ENCODE measurements around the gene RNF10.
"Not testable (repeated sequence)": the region's sequence is repeated elsewhere in the genome, so short reads cannot be mapped to it uniquely, and the experiment has no call there.

Gene RNF10

DNA sequence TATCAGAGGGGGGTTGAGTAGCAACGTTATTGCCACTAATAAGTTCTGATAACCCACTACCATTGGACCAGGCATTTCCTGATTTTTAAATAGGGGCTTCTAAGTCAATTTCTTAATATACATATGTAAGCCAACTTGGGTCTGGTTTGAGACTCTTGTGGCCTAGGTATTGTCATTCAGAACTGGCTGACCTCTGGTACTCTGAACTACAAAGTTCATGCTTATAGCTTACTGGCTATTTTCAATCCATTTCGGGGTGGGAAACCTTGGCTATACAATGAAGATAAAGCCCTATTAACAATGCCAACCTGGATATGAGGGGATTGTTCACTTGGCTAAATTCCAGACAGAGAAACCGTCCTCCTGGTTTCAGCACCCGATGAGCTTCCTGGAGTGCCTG, 29.6 kb upstream of the RNF10 start:
- Histone ChIP-seq H3K36me3 (ENCODE audit: control insufficient read depth, low read length) (peaks cover 36% of the 10 kb centered on the region), H3K4me3 (ENCODE audit: low read length) (no peak overlapping the region), H3K4me2 (ENCODE audit: low read length) (no peak overlapping the region), H3K4me1 (ENCODE audit: control insufficient read depth, low read length) (no peaks in the 10 kb centered on the region), H3K9me3 (ENCODE audit: control insufficient read depth, insufficient read depth, low read length) (no peaks in the 10 kb centered on the region), H3K27ac (ENCODE audit: low read depth, low read length) (no peak overlapping the region), H3F3A (ENCODE audit: control insufficient read depth, insufficient read depth) (peaks cover 17% of the 10 kb centered on the region), H3K79me2 (ENCODE audit: control insufficient read depth, low read length) (no peaks in the 10 kb centered on the region), H4K20me1 (ENCODE audit: control insufficient read depth, insufficient read depth, low read depth, low read length) (no peaks in the 10 kb centered on the region), H3K9me2 (replicated peaks; ENCODE audit: control insufficient read depth, low read length) (no peaks in the 10 kb centered on the region), H3K27me3 (ENCODE audit: control insufficient read depth, low read length) (no peaks in the 10 kb centered on the region)
- TF ChIP-seq EZH2phosphoT487 (IDR thresholded peaks at IDR 0.05; ENCODE audit: borderline replicate concordance, low read length) = no peak
- TF ChIP-seq, protein P1, sequence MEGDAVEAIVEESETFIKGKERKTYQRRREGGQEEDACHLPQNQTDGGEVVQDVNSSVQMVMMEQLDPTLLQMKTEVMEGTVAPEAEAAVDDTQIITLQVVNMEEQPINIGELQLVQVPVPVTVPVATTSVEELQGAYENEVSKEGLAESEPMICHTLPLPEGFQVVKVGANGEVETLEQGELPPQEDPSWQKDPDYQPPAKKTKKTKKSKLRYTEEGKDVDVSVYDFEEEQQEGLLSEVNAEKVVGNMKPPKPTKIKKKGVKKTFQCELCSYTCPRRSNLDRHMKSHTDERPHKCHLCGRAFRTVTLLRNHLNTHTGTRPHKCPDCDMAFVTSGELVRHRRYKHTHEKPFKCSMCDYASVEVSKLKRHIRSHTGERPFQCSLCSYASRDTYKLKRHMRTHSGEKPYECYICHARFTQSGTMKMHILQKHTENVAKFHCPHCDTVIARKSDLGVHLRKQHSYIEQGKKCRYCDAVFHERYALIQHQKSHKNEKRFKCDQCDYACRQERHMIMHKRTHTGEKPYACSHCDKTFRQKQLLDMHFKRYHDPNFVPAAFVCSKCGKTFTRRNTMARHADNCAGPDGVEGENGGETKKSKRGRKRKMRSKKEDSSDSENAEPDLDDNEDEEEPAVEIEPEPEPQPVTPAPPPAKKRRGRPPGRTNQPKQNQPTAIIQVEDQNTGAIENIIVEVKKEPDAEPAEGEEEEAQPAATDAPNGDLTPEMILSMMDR (IDR thresholded peaks at IDR 0.05; ENCODE audit: low read depth, low read length, poor library complexity, severe bottlenecking) = no peak

DNA sequence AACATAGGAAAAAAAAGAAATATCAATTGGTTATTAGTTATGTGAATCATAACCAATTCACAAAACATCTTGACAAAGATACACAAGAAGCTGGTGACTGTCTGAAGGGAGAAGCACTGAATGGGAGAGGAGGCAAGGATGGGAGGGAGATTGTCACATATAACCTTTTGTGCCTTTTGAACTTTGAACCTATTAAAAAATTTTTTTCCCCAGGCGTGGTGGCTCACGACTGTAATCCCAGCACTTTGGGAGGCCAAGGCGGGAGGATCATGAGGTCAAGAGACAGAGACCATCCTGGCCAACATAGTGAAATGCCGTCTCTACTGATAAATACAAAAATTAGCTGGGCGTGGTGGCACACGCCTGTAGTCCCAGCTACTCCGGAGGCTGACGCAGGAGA, 25.6 kb upstream of the RNF10 start:
- Histone ChIP-seq H3K79me2 (ENCODE audit: control insufficient read depth, low read length) (no peaks in the 10 kb centered on the region), H3K36me3 (ENCODE audit: control insufficient read depth, low read length) (peaks cover 27% of the 10 kb centered on the region), H3K9me2 (replicated peaks; ENCODE audit: control insufficient read depth, low read length) (no peaks in the 10 kb centered on the region), H3K4me2 (ENCODE audit: low read length) (no peak overlapping the region), H3K27me3 (ENCODE audit: control insufficient read depth, low read length) (no peaks in the 10 kb centered on the region), H3K9me3 (ENCODE audit: control insufficient read depth, insufficient read depth, low read length) (no peaks in the 10 kb centered on the region), H3K4me1 (ENCODE audit: control insufficient read depth, low read length) (no peaks in the 10 kb centered on the region), H3F3A (ENCODE audit: control insufficient read depth, insufficient read depth) (0 out of 2 replicates have a peak, but pooled peaks cover 3% of the 10 kb centered on the region), H4K20me1 (ENCODE audit: control insufficient read depth, insufficient read depth, low read depth, low read length) (no peaks in the 10 kb centered on the region), H3K27ac (ENCODE audit: low read depth, low read length) (no peak overlapping the region), H3K4me3 (ENCODE audit: low read length) (no peak overlapping the region)
- TF ChIP-seq EZH2phosphoT487 (IDR thresholded peaks at IDR 0.05; ENCODE audit: borderline replicate concordance, low read length) = no peak
- TF ChIP-seq, protein P1 (IDR thresholded peaks at IDR 0.05; ENCODE audit: low read depth, low read length, poor library complexity, severe bottlenecking) = no peak

DNA sequence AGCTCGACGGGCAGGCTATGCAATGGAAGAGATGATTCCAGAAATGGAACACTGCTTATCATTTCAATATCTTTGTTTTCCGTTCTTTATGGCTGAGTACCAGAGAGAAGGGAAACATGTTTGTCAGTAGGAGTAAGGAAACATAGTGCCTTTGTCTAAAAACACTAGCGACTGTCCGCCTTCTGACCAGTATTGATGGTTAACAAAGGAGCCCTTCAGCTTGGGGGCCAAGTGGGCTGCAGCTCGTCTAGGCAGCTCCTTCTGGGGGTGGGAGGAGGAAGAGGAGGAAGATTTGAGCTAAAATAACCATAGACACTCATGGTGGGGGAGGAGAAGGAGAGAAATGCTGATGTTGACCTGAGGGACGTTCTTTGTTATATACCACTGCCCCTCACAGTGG, 20.2 kb upstream of the RNF10 start:
- Histone ChIP-seq H3K9me3 (ENCODE audit: control insufficient read depth, insufficient read depth, low read length) (no peaks in the 10 kb centered on the region), H3K27me3 (ENCODE audit: control insufficient read depth, low read length) (no peaks in the 10 kb centered on the region), H3K4me2 (ENCODE audit: low read length) (no peak overlapping the region), H3K4me1 (ENCODE audit: control insufficient read depth, low read length) (no peaks in the 10 kb centered on the region), H3K79me2 (ENCODE audit: control insufficient read depth, low read length) (no peaks in the 10 kb centered on the region), H3K27ac (ENCODE audit: low read depth, low read length) (no peak overlapping the region), H4K20me1 (ENCODE audit: control insufficient read depth, insufficient read depth, low read depth, low read length) (no peaks in the 10 kb centered on the region), H3F3A (ENCODE audit: control insufficient read depth, insufficient read depth) (no peaks in the 10 kb centered on the region), H3K4me3 (ENCODE audit: low read length) (no peak overlapping the region), H3K9me2 (replicated peaks; ENCODE audit: control insufficient read depth, low read length) (no peaks in the 10 kb centered on the region), H3K36me3 (ENCODE audit: control insufficient read depth, low read length) (peaks cover 29% of the 10 kb centered on the region)
- TF ChIP-seq EZH2phosphoT487 (IDR thresholded peaks at IDR 0.05; ENCODE audit: borderline replicate concordance, low read length) = no peak
- TF ChIP-seq, protein P1 (IDR thresholded peaks at IDR 0.05; ENCODE audit: low read depth, low read length, poor library complexity, severe bottlenecking) = no peak

DNA sequence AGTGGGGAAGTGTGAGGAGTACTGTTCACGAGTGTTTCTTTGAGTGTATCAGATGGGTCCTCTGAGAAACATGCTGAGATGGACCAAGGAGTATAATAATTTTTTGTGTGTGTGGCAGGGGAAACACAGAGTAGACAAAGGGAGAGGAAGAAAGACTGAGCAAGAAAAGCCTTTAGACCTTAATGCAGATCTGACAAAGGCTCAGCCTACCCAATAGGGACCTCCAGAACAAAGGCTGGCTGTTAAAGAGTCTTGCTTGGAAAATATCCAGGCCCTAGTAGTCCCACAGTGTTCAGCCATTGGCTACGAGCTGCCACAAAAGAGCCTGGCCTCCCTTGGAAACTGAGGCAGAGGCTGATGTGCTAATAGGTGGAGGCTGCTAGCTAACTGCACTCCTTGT, 18.7 kb upstream of the RNF10 start:
- no peaks in the 10 kb centered on the region for H3K4me1 ChIP-seq (ENCODE audit: control insufficient read depth, low read length)
- H3K79me2 ChIP-seq (ENCODE audit: control insufficient read depth, low read length) = no peaks in the 10 kb centered on the region
- no peaks in the 10 kb centered on the region for H3F3A ChIP-seq (ENCODE audit: control insufficient read depth, insufficient read depth)
- H3K27ac ChIP-seq (ENCODE audit: low read depth, low read length) = no peak overlapping the region
- no peaks in the 10 kb centered on the region for H3K9me2 ChIP-seq (replicated peaks; ENCODE audit: control insufficient read depth, low read length)
- H3K9me3 ChIP-seq (ENCODE audit: control insufficient read depth, insufficient read depth, low read length) = no peaks in the 10 kb centered on the region
- TF ChIP-seq, protein P1 (IDR thresholded peaks at IDR 0.05; ENCODE audit: low read depth, low read length, poor library complexity, severe bottlenecking) = no peak
- no peak for TF ChIP-seq EZH2phosphoT487 (IDR thresholded peaks at IDR 0.05; ENCODE audit: borderline replicate concordance, low read length)
- no peaks in the 10 kb centered on the region for H3K27me3 ChIP-seq (ENCODE audit: control insufficient read depth, low read length)
- peaks cover 25% of the 10 kb centered on the region for H3K36me3 ChIP-seq (ENCODE audit: control insufficient read depth, low read length)
- no peak overlapping the region for H3K4me3 ChIP-seq (ENCODE audit: low read length)
- H4K20me1 ChIP-seq (ENCODE audit: control insufficient read depth, insufficient read depth, low read depth, low read length) = no peaks in the 10 kb centered on the region
- no peak overlapping the region for H3K4me2 ChIP-seq (ENCODE audit: low read length)

DNA sequence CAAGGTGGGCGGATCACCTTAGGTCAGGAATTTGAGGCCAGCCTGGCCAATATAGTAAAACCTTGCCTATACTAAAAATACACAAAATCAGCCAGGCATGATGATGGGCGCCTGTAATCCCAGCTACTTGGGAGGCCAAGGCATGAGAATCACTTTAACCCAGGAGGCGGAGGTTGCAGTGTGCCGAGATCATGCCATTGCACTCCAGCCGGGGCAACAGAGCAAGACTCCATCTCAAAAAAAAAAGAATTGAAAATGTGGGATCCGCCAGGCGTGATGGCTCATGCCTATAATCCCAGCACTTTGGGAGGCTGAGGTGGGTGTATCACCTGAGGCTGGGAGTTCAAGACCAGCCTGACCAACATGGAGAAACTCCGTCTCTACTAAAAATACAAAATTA, 14.8 kb upstream of the RNF10 start:
- H3K27me3 ChIP-seq (ENCODE audit: control insufficient read depth, low read length); H3K9me3 ChIP-seq (ENCODE audit: control insufficient read depth, insufficient read depth, low read length); H4K20me1 ChIP-seq (ENCODE audit: control insufficient read depth, insufficient read depth, low read depth, low read length); H3K4me3 ChIP-seq (ENCODE audit: low read length); H3K79me2 ChIP-seq (ENCODE audit: control insufficient read depth, low read length); H3K4me1 ChIP-seq (ENCODE audit: control insufficient read depth, low read length); H3K27ac ChIP-seq (ENCODE audit: low read depth, low read length); H3K4me2 ChIP-seq (ENCODE audit: low read length); H3K9me2 ChIP-seq (replicated peaks; ENCODE audit: control insufficient read depth, low read length); H3F3A ChIP-seq (ENCODE audit: control insufficient read depth, insufficient read depth): not testable (repeated sequence)
- H3K36me3 ChIP-seq (ENCODE audit: control insufficient read depth, low read length) = peaks cover 25% of the 10 kb centered on the region

Data from DOHH2 (cell line).